Panc1 (cell line): ENCODE data around the gene ASXL3. TPM values are rescaled to one million over a fixed set of nuclear protein-coding genes. Genes with fewer than 3 reads are reported as not detected.

Experiments used
- ATAC-seq: fragments of 200-7000 bp; cut with Tn5 transposase; 2 replicates; pipeline ENCODE4 v1.9.1; 2020; ENCODE audit warnings: mild to moderate bottlenecking, moderate library complexity
- BruUV-seq: library from RNA; stranded (reverse); fragments of 400-500 nt; replicated peaks from 2 replicates; lab custom pipeline; 2021; lab: Mats Ljungman, UMichigan
- CTCF ChIA-PET: fragments of 300-600 bp; sonication (Branson Sonifier 250); formaldehyde crosslinking; loops from one replicate; lab custom pipeline; 2022; ENCODE audit warnings: antibody characterized with exemption; lab: Charles Lee
- POLR2A ChIA-PET: fragments of 300-600 bp; sonication (Branson Sonifier 250); formaldehyde crosslinking; loops from one replicate; lab custom pipeline; 2022; ENCODE audit warnings: antibody characterized with exemption; lab: Charles Lee
- DNase-seq: peaks from one replicate; pipeline ENCODE4 v3.0.0-alpha.2; 2010; ENCODE audit warnings: low read depth, low spot score
- H3K27ac ChIP-seq: 2 replicates; pipeline ENCODE4 v1.5.1; 2011; ENCODE audit warnings: mild to moderate bottlenecking, low read length, inconsistent platforms
- H3K27me3 ChIP-seq: fragments of 200-500 bp; sonication (Bioruptor generic); 2 replicates; pipeline ENCODE4 v1.6.0; 2014; ENCODE audit warnings: low read length, inconsistent platforms; ENCODE audit not compliant: control insufficient read depth, insufficient read depth
- H3K36me3 ChIP-seq: fragments of 200-500 bp; sonication (Bioruptor generic); 2 replicates; pipeline ENCODE4 v1.5.1; 2014; ENCODE audit warnings: inconsistent platforms, mild to moderate bottlenecking, low read length, moderate library complexity; ENCODE audit not compliant: control insufficient read depth, insufficient read depth
- H3K4me1 ChIP-seq: 2 replicates; pipeline ENCODE4 v1.5.1; 2011; ENCODE audit warnings: inconsistent platforms, mild to moderate bottlenecking, low read length, moderate library complexity; ENCODE audit not compliant: control insufficient read depth, insufficient read depth
- H3K4me3 ChIP-seq, 2 experiments: 2 replicates each; pipeline ENCODE4 v1.5.1; 2011 to 2012; ENCODE audit warnings: low read depth in 2 of 2, low read length in 2 of 2, mild to moderate bottlenecking in 2 of 2, inconsistent platforms in 1 of 2, moderate library complexity in 1 of 2
- H3K9me3 ChIP-seq: fragments of 200-500 bp; sonication (Bioruptor generic); 2 replicates; pipeline ENCODE4 v1.5.1; 2014; ENCODE audit warnings: low read depth, mild to moderate bottlenecking, inconsistent platforms, low read length, moderate library complexity; ENCODE audit not compliant: control insufficient read depth, insufficient read depth
- POLR2AphosphoS5 ChIP-seq: IDR thresholded peaks from 2 replicates; pipeline ENCODE4 v1.6.1; 2012; ENCODE audit warnings: mild to moderate bottlenecking, low read depth, low read length, moderate library complexity
- SIN3A ChIP-seq: IDR thresholded peaks from 2 replicates; pipeline ENCODE4 v1.6.1; 2012; ENCODE audit warnings: low read depth, mild to moderate bottlenecking, low read length, moderate library complexity, borderline replicate concordance; ENCODE audit not compliant: insufficient read depth
- TCF7L2 ChIP-seq: IDR thresholded peaks from 2 replicates; pipeline ENCODE4 v1.6.1; 2011; ENCODE audit warnings: mild to moderate bottlenecking, low read depth, low read length, inconsistent platforms
- in situ Hi-C: cut with HindIII; loops from 2 replicates; pipeline ENCODE4 v1.10.0; 2016; ENCODE audit warnings: low sequenced_read_pairs, low pct_unique_long_range_greater_than_20kb
- intact Hi-C: fragments of 100-400 bp; cut with micrococcal nuclease; formaldehyde crosslinking; loops from one replicate; pipeline ENCODE4 v1.10.0; 2022; ENCODE audit not compliant: unreplicated experiment
- total RNA-seq: library from RNA; stranded (reverse); gene quantifications from one replicate; pipeline ENCODE4 v1.2.1, GENCODE V29; 2021; ENCODE audit not compliant: unreplicated experiment
- TF ChIP-seq, protein P1 (sequence below), 2 experiments: IDR thresholded peaks; 2 replicates each; pipeline ENCODE4 v1.6.1; 2011 to 2012; ENCODE audit warnings: low read depth in 2 of 2, control low read depth in 1 of 2, low read length in 1 of 2, mild to moderate bottlenecking in 1 of 2, moderate library complexity in 1 of 2; ENCODE audit not compliant: insufficient read depth in 1 of 2
- TF ChIP-seq, protein P2 (sequence below): fragments of 450-650 bp; IDR thresholded peaks from 2 replicates; pipeline ENCODE4 v1.5.1; 2017; ENCODE audit warnings: mild to moderate bottlenecking

ASXL3 gene
- total RNA-seq, 1 experiment from 2014 or later, result 0.74 TPM

DNA sequence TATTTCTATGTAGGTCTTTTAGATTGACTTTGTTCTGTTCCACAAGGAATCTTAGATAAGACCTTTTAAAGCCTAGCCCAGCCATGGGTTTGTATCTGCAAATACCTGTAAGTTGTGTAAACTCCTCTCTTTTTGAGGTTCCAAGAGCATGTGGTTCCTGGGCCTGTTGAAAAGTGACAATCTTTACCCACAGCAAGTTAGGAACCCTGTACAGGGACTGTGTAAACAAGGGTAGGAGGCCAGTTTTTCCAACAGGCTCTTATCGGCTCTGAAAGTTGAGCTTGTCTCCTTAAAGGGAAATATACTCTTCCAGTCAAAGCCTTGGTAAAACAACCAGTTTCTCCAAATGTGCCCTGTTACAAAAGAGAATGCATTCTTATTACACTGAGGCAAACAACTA is 15.3 kb upstream of the ASXL3 start:
- in situ Hi-C loops, result no loop called here
- Histone ChIP-seq H3K27ac (no peak overlapping the region), H3K4me1 (no peaks in the 10 kb centered on the region), H3K36me3 (no peaks in the 10 kb centered on the region), H3K27me3 (no peaks in the 10 kb centered on the region), H3K4me3 (no peak overlapping the region), H3K9me3 (peaks cover 4% of the 10 kb centered on the region; the same call in 1 of the 2 replicates)
- no peak for ATAC-seq
- ChIA-PET CTCF (interaction anchor here (1.3 kb wide), 1 partner anchor 331 kb away, joined by 4 read pairs; no protein-coding TSS in a partner anchor), POLR2A (no interaction called here)
- intact Hi-C loops, result no loop called here
- BruUV-seq, result no TSS peak
- TF ChIP-seq, protein P1, sequence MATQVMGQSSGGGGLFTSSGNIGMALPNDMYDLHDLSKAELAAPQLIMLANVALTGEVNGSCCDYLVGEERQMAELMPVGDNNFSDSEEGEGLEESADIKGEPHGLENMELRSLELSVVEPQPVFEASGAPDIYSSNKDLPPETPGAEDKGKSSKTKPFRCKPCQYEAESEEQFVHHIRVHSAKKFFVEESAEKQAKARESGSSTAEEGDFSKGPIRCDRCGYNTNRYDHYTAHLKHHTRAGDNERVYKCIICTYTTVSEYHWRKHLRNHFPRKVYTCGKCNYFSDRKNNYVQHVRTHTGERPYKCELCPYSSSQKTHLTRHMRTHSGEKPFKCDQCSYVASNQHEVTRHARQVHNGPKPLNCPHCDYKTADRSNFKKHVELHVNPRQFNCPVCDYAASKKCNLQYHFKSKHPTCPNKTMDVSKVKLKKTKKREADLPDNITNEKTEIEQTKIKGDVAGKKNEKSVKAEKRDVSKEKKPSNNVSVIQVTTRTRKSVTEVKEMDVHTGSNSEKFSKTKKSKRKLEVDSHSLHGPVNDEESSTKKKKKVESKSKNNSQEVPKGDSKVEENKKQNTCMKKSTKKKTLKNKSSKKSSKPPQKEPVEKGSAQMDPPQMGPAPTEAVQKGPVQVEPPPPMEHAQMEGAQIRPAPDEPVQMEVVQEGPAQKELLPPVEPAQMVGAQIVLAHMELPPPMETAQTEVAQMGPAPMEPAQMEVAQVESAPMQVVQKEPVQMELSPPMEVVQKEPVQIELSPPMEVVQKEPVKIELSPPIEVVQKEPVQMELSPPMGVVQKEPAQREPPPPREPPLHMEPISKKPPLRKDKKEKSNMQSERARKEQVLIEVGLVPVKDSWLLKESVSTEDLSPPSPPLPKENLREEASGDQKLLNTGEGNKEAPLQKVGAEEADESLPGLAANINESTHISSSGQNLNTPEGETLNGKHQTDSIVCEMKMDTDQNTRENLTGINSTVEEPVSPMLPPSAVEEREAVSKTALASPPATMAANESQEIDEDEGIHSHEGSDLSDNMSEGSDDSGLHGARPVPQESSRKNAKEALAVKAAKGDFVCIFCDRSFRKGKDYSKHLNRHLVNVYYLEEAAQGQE (IDR thresholded peaks at IDR 0.05; ENCODE audit: insufficient read depth in 1 of 2, low read depth in 2 of 2, low read length in 1 of 2), result no peak
- TF ChIP-seq, protein P2, sequence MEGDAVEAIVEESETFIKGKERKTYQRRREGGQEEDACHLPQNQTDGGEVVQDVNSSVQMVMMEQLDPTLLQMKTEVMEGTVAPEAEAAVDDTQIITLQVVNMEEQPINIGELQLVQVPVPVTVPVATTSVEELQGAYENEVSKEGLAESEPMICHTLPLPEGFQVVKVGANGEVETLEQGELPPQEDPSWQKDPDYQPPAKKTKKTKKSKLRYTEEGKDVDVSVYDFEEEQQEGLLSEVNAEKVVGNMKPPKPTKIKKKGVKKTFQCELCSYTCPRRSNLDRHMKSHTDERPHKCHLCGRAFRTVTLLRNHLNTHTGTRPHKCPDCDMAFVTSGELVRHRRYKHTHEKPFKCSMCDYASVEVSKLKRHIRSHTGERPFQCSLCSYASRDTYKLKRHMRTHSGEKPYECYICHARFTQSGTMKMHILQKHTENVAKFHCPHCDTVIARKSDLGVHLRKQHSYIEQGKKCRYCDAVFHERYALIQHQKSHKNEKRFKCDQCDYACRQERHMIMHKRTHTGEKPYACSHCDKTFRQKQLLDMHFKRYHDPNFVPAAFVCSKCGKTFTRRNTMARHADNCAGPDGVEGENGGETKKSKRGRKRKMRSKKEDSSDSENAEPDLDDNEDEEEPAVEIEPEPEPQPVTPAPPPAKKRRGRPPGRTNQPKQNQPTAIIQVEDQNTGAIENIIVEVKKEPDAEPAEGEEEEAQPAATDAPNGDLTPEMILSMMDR, result no peak
- TF ChIP-seq POLR2AphosphoS5 (no peak), SIN3A (no peak), TCF7L2 (no peak)
- DNase-seq, result no peak

DNA sequence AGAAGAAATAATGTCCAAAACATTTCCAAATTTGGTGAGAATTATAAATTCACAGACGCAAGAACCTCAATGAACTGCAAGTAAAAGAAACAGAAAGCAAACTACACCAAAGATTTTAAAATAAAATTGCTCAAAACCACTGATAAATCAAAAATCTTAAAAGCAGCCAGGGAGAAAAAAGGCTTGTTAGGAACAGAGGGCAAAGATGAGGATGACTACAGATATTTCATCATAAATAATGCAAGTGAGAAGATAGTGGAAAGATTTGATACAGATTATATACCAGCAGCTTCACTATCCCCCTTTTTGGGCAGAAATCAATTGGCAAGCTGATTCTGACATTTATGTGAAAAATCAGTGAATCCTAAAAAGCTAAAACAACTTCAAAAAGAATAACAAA is 10.3 kb upstream of the ASXL3 start:
- Histone ChIP-seq H3K4me3 (no peak overlapping the region), H3K27me3 (no peaks in the 10 kb centered on the region), H3K9me3 (peaks cover 15% of the 10 kb centered on the region; the same call in 1 of the 2 replicates), H3K36me3 (no peaks in the 10 kb centered on the region), H3K4me1 (no peaks in the 10 kb centered on the region), H3K27ac (no peak overlapping the region)
- BruUV-seq, result no TSS peak
- ChIA-PET CTCF (no interaction called here), POLR2A (no interaction called here)
- intact Hi-C loops, result no loop called here
- in situ Hi-C loops, result no loop called here
- TF ChIP-seq POLR2AphosphoS5, result no peak
- TF ChIP-seq, protein P2, result no peak
- TF ChIP-seq SIN3A, result no peak
- TF ChIP-seq, protein P1 (IDR thresholded peaks at IDR 0.05; ENCODE audit: insufficient read depth in 1 of 2, low read depth in 2 of 2, low read length in 1 of 2), result no peak
- TF ChIP-seq TCF7L2, result no peak
- no peak for DNase-seq
- ATAC-seq, result no peak
